H1 (cell line): ENCODE results near the gene PMP22.
"Not testable (repeated sequence)": the region's sequence is repeated elsewhere in the genome, so short reads cannot be mapped to it uniquely, and the experiment has no call there.

Experiments
- CTCF ChIP-seq, 3 experiments: IDR thresholded peaks; 1 replicate in 2 of 3; 2 replicates in 1 of 3; pipeline versions ENCODE4 v1.5.1 to v1.6.1; 2011; ENCODE audit warnings: low read length in 3 of 3, mild to moderate bottlenecking in 3 of 3, inconsistent platforms in 2 of 3, low read depth in 1 of 3, moderate library complexity in 1 of 3; ENCODE audit not compliant: insufficient read depth in 1 of 3; ENCODE audit errors: control extremely low read depth in 1 of 3
- FOSL1 ChIP-seq: IDR thresholded peaks from 2 replicates; pipeline ENCODE4 v1.6.1; 2011; ENCODE audit warnings: mild to moderate bottlenecking, low read depth, low read length, moderate library complexity; ENCODE audit not compliant: insufficient read depth
- POLR2A ChIP-seq, 2 experiments: IDR thresholded peaks; 1 replicate in 1 of 2; 2 replicates in 1 of 2; pipeline ENCODE4 v1.6.1; 2011; ENCODE audit warnings: low read depth in 2 of 2, low read length in 2 of 2, mild to moderate bottlenecking in 2 of 2; ENCODE audit errors: control extremely low read depth in 1 of 2
- POLR2AphosphoS5 ChIP-seq: IDR thresholded peaks from 2 replicates; pipeline ENCODE4 v1.6.1; 2011; ENCODE audit warnings: low read depth, low read length
- SAP30 ChIP-seq: fragments of 300-600 bp; sonication (generic); IDR thresholded peaks from 2 replicates; pipeline ENCODE4 v1.7.1; 2012; ENCODE audit warnings: low read length, moderate library complexity, mild to moderate bottlenecking, inconsistent platforms; ENCODE audit not compliant: insufficient read depth, insufficient replicate concordance
- SIX5 ChIP-seq: IDR thresholded peaks from 2 replicates; pipeline ENCODE4 v1.6.1; 2011; ENCODE audit warnings: mild to moderate bottlenecking, low read depth, low read length
- ZNF274 ChIP-seq: IDR thresholded peaks from 2 replicates; pipeline ENCODE4 v1.7.0; 2012; ENCODE audit warnings: low read length, borderline replicate concordance; ENCODE audit errors: extremely low read depth

DNA sequence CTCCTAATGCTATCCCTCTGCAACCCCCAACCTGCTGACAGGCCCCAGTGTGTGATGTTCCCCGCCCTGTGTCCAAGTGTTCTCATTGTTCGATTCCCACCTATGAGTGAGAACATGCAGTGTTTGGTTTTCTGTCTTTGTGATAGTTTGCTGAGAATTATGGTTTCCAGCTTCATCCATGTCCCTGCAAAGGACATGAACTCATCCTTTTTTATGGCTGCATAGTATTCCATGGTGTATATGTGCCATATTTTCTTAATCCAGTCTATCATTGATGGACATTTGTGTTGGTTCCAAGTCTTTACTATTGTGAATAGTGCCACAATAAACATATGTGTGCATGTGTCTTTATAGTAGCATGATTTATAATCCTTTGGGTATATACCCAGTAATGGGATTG lies 62.1 kb downstream of the PMP22 start:
- TF ChIP-seq CTCF (IDR thresholded peaks at IDR 0.05; ENCODE audit: control extremely low read depth in 1 of 3, insufficient read depth in 1 of 3, low read depth in 1 of 3, low read length in 3 of 3); ZNF274; POLR2A (IDR thresholded peaks at IDR 0.05; ENCODE audit: control extremely low read depth in 1 of 2, low read depth in 2 of 2, low read length in 2 of 2); FOSL1; POLR2AphosphoS5; SIX5; SAP30: not testable (repeated sequence)
